SHP77 treated with DMSO at 0.1 percent for 48 hours (cell line): ENCODE measurements around the gene CTNNBIP1.
"Not testable (repeated sequence)": the region's sequence is repeated elsewhere in the genome, so short reads cannot be mapped to it uniquely, and the experiment has no call there.

ENCODE experiments used
- DNase-seq: peaks from one replicate; lab custom pipeline; 2025; lab: John Stamatoyannopoulos, UW

CTNNBIP1 gene

GRCh38 chr1:9803003-9803918 is 106.8 kb downstream of the CTNNBIP1 start:
- DNase-seq, result not testable (repeated sequence)

DNA sequence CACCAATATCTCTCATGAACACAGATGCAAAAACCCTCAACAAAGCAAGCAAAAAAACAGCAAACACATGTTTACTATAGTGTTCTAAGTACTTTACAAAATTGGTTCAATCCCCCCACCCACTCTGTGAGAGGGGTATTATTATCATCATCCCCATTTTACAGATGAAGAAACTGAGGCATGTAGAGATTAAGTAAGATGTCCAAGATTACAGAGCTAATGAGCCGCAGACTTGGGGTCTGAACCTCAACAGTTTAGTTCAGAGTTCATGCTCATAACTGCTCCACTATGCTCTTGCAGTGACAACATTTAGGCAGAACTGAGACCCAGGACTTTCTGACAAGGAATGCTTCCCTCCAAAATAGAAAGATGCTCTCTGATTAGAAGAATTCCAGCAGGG is 108.2 kb downstream of the CTNNBIP1 start:
- no peak for DNase-seq
